Epithelial cell of esophagus (primary cell): ENCODE results near the gene TUBB.

Experiments used
- DNase-seq: peaks from one replicate; pipeline ENCODE4 v3.0.0; 2010; ENCODE audit warnings: low read depth
- H3K4me3 ChIP-seq: 2 replicates; pipeline ENCODE4 v1.5.1; 2011; ENCODE audit warnings: mild to moderate bottlenecking, low read length, control low read depth
- CTCF ChIP-seq: IDR thresholded peaks from 2 replicates; pipeline ENCODE4 v1.5.1; 2011; ENCODE audit warnings: low read depth, mild to moderate bottlenecking, low read length, control low read depth, inconsistent platforms; ENCODE audit not compliant: insufficient read depth; ENCODE audit errors: missing control alignments

The TUBB gene

DNA sequence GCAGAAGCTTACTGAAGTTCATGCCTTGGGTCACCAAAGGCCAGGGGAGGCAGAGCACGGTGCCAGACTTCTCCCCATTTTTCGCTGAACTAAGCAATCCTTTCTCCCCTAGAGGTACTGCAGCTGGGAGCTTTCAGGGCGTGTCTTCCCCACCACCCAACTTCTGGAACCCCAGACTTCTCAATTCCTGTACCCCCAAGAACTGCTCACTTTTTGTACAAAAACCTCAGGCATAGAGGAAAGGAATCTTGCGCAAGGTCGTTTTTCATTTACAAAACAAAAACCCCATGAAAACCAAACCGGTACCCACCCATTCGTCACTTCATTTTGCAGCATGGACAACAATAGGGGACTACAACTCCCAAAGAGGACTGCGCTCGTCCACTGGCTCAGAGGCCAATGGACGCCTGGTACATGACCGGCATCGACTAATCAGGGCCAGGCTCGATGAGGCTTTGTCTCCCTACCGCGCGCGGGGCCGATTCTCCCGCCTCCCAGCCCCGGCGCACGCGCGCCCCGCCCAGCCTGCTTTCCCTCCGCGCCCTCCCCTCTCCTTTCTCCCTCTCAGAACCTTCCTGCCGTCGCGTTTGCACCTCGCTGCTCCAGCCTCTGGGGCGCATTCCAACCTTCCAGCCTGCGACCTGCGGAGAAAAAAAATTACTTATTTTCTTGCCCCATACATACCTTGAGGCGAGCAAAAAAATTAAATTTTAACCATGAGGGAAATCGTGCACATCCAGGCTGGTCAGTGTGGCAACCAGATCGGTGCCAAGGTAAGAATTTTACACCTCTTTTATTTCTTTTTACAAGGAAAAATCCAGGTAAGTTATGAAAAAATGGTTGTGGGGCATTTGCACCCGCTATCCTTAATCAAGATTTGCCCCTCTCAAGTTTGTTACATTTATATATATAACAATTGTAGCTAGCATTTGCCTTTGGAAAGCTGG, at the start of gene TUBB:
TSS of gene TUBB (plus strand) at position 562 of the 947 bp plus-strand sequence. CDS start at position 717, 155 bp downstream.
- peak; percentile 99 for DNase-seq
- TF ChIP-seq CTCF = peak; percentile 23
- peak within 1 kb of the TSS; percentile 68 for H3K4me3 ChIP-seq

DNA sequence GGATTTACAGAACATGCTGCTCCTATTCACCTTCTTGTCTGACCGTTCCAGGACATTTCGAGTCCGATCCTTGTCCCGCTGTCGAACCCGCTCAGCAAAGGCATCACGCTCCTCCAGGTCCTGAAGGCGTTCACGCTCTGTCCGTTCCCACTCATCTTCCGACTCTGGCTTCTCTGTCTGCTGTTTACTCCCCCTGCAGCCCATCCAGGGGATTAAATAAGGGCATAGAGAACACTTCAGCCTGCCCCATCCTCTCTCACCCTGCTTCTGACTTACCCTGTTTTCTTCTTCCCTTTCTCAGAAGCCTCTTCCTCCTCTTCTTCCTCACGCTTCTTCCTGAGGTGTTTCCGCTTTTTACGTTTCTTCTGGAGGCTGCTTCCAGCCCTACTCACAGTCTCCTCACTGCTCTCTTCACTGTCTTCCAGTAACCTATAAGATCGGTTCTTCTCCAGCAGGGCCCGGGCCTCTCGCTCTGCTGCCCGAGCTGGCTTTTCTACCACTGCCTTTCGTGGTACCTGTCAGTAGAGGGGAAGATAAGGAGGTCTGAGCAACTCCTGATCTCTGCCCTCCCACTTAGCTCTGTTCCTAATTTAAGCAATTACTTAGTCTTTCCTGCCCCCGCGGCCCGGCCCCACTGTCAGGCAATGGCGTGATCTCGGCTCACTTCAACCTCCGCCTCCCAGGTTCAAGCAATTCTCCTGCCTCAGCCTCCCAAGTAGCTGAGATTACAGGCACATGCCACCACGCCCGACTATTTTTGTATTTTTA, 49.2 kb upstream of the TUBB start:
- TF ChIP-seq CTCF = peak; percentile 22
- no peak overlapping the region for H3K4me3 ChIP-seq
- no peak for DNase-seq

DNA sequence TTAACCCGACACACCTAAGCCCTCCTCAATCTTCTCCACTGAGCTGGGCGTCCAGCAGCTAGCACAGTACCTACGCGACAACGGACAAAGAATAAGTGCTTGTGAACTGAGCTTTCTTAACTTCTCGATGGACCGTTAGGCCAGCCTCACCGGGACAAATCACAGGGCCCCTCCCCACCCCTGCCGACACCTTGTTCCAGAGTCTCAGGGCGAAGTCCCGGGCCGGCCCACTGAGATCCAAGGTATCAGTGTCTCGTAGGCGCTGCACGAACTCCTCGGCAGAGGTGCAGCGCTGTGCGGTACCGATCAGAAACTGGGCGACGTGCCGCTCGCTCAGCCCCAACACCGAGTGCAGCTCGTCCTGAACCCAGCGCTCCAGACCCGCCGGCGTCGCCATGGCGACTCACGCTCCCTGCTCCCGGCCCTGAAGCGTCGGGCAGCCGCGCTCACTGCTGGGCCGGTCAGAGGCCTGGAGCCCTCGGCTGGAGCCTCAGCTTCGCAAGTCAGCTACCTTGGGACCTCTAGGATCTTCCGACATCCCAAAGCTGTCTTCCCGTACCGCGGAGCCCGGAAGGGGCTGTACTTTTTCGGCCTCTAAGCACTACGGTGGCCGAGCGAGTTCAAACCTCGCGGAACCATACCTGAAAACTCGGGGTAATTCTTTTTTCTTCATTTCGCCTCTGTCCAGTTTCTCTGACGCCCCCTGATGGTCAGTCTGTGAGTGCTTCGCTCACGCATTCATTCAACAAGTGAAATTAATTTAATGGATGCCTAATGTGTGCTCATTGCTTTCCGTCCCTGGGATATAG, 47.5 kb upstream of the TUBB start, which contains the start of gene DHX16:
TSS of gene DHX16 (minus strand) at position 562 of the 809 bp plus-strand sequence. CDS start at position 397, 165 bp downstream.
- peak; percentile 99 for DNase-seq
- peak; percentile 85 for TF ChIP-seq CTCF
- H3K4me3 ChIP-seq = peak within 1 kb of the TSS; percentile 87

DNA sequence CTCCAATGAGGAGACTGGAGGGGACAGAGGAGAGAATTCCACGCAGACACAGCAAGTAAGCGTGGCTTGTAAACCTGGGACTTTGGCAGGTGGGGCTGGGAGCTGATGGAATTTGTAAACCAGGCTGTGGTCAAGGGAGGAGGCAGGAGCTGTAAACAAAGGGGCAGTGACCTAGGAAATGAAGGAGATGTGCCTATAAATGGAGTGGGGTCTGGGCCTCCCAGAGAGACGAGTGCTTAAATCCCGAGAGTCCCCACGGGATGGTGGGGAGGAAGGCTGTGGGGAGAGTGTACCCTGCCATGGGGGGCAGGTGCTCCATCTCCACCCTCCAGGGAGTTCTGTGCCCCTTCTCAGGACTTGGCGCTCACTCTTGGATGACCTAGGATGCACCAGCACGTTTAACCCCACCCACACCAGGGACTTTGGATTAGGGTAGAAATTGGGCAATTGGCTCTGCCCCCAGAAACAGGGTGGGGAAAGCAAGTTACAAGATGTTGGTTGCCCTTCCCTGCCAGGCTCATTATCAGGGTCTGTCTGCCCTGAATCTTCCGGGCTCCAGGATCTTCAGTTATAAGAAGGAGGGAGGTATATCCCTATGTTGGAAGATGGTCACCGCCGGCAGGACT, 43.4 kb upstream of the TUBB start:
- no peak overlapping the region for H3K4me3 ChIP-seq
- TF ChIP-seq CTCF = no peak
- DNase-seq = no peak

GRCh38 chr6:30678964-30679726, 41.0 kb upstream of the TUBB start:
- TF ChIP-seq CTCF = peak; percentile 93
- peak; percentile 82 for DNase-seq
- H3K4me3 ChIP-seq = no peak overlapping the region
